GM21528 (cell line): ENCODE results near the gene TNRC6C.

Experiments
- ATAC-seq: cut with Tn5 transposase; IDR thresholded peaks from one replicate; pipeline ENCODE4 v1.9.1; 2021; ENCODE audit warnings: mild to moderate bottlenecking, moderate library complexity; ENCODE audit not compliant: unreplicated experiment, low FRiP score

Gene TNRC6C

GRCh38 chr17:78012428-78012827, 53.9 kb downstream of the TNRC6C start:
- ATAC-seq, result no peak

- ATAC-seq, result no peak
These were observed 55.4 kb downstream of the TNRC6C start for GRCh38 chr17:78013683-78014467.

GRCh38 chr17:78014646-78015045, 56.1 kb downstream of the TNRC6C start:
- no peak for ATAC-seq

- ATAC-seq, result no peak
These were observed 58.3 kb downstream of the TNRC6C start for GRCh38 chr17:78016852-78017251.

GRCh38 chr17:78019367-78019975, 61.0 kb downstream of the TNRC6C start:
- ATAC-seq, result no peak

GRCh38 chr17:78019976-78020716, 61.6 kb downstream of the TNRC6C start:
- peak; percentile 49 for ATAC-seq

GRCh38 chr17:78020717-78021108, 62.2 kb downstream of the TNRC6C start:
- peak; percentile 22 for ATAC-seq

GRCh38 chr17:78022425-78022824, 63.9 kb downstream of the TNRC6C start:
- ATAC-seq, result no peak

GRCh38 chr17:78023042-78023441, 64.5 kb downstream of the TNRC6C start:
- no peak for ATAC-seq

- ATAC-seq, result no peak
These were observed 67.9 kb downstream of the TNRC6C start for GRCh38 chr17:78026381-78026780.

- no peak for ATAC-seq
These were observed 68.6 kb downstream of the TNRC6C start for GRCh38 chr17:78027121-78027520.

GRCh38 chr17:78029697-78030096, 71.2 kb downstream of the TNRC6C start:
- no peak for ATAC-seq

- ATAC-seq, result no peak
These were observed 72.9 kb downstream of the TNRC6C start for GRCh38 chr17:78031435-78031834.

- ATAC-seq, result no peak
These were observed 73.7 kb downstream of the TNRC6C start for GRCh38 chr17:78032166-78032565.

- no peak for ATAC-seq
These were observed 76.1 kb downstream of the TNRC6C start for GRCh38 chr17:78034429-78035091.

GRCh38 chr17:78037280-78037679, 78.8 kb downstream of the TNRC6C start:
- no peak for ATAC-seq

GRCh38 chr17:78038748-78039288, 80.3 kb downstream of the TNRC6C start:
- ATAC-seq, result no peak

- no peak for ATAC-seq
These were observed 81.1 kb downstream of the TNRC6C start for GRCh38 chr17:78039581-78039980.

- no peak for ATAC-seq
These were observed 82.2 kb downstream of the TNRC6C start for GRCh38 chr17:78040440-78041385.
